Testis (tissue), 5 donors: ENCODE data around the gene SCGB3A1. TPM values are rescaled to one million over a fixed set of nuclear protein-coding genes. Genes with fewer than 3 reads are reported as not detected.

Source experiments
- DNase-seq: peaks from one replicate; pipeline ENCODE4 v3.0.0-alpha.2; 2019
- H3K27ac ChIP-seq, 2 donors: fragments of 200-600 bp; sonication (generic); one replicate each; pipeline ENCODE4 v1.5.1; 2019
- H3K27me3 ChIP-seq: fragments of 200-600 bp; sonication (generic); one replicate; pipeline ENCODE4 v1.5.1; 2019
- H3K36me3 ChIP-seq: fragments of 200-600 bp; sonication (generic); one replicate; pipeline ENCODE4 v1.5.1; 2017; ENCODE audit warnings: low read depth; ENCODE audit errors: missing control alignments
- H3K4me1 ChIP-seq: fragments of 200-600 bp; sonication (generic); one replicate; pipeline ENCODE4 v1.5.1; 2019
- H3K4me3 ChIP-seq, 2 donors: fragments of 200-600 bp; sonication (generic); one replicate each; pipeline ENCODE4 v1.5.1; 2017 to 2019
- H3K9me3 ChIP-seq: fragments of 200-600 bp; sonication (generic); one replicate; pipeline ENCODE4 v1.5.1; 2017
- POLR2A ChIP-seq: fragments of 450-650 bp; IDR thresholded peaks from one replicate; pipeline ENCODE4 v1.6.1; 2017; ENCODE audit warnings: antibody characterized with exemption, mild to moderate bottlenecking, moderate library complexity
- WGBS, 2 donors: methylation state at CpG; one replicate each; pipeline ENCODE4 v1.1.5; 2018; 5-methylcytosine and 5-hydroxymethylcytosine counted together
- intact Hi-C: fragments of 100-400 bp; cut with DNase I; formaldehyde crosslinking; loops from one replicate; pipeline ENCODE4 v1.15.1; 2023; ENCODE audit warnings: low total_unique reads
- long read RNA-seq, 2 donors: transcript quantifications; one replicate each; lab custom pipeline, GENCODE V29; 2026
- polyA plus RNA-seq: library from polyadenylated mRNA; stranded (reverse); fragments of 350-450 nt; fragmentation: Illumina TruSeq; extraction: RNeasy Lipid Tissue Mini Kit (QIAGEN cat#74804); gene quantifications from one replicate; pipeline ENCODE4 v1.2.3, GENCODE V29; 2014; ENCODE audit warnings: low read depth, low replicate concordance; ENCODE audit not compliant: insufficient read depth
- total RNA-seq, 2 donors: library from RNA; depleted of rRNA; stranded (reverse); fragments of >200 nt; gene quantifications; one replicate each; pipeline ENCODE4 v1.2.3, GENCODE V29; 2016
- TF ChIP-seq, protein P1 (sequence below), 3 experiments: fragments of 450-650 bp in 2 of 3; fragments of 200-600 bp in 1 of 3; sonication (generic) in 1 of 3; IDR thresholded peaks; one replicate each; pipeline ENCODE4 v1.5.1; 2016 to 2019; ENCODE audit warnings: antibody characterized with exemption in 3 of 3, mild to moderate bottlenecking in 2 of 3, moderate library complexity in 1 of 3

SCGB3A1 gene
- total RNA-seq (10 to 100 TPM in 1 of 2 donors, 1 to 10 TPM in 1; 9.8 to 15.7 TPM), polyA plus RNA-seq (0.82 TPM)
- long read RNA-seq, donor 1, partial matches to known transcripts, result 0 of 1 reads
- long read RNA-seq, donor 1, other reads (novel, unspliced or antisense), result 0 of 1 reads
- long read RNA-seq, donor 2, partial matches to known transcripts, result 0 of 1 reads
- long read RNA-seq, donor 2, other reads (novel, unspliced or antisense), result 0 of 1 reads

GRCh38 chr5:180591311-180591887 lies at the start of gene SCGB3A1:
Gene SCGB3A1 (minus strand): TSS chr5:180591499. CDS start chr5:180591462, 37 bp downstream.
- Histone ChIP-seq H3K4me1 (peaks cover 3% of the 10 kb centered on the region), H3K27ac (no peak within 1 kb of the TSS), H3K36me3 (no peaks in the 10 kb centered on the region), H3K27me3 (no peaks in the 10 kb centered on the region), H3K9me3 (no peaks in the 10 kb centered on the region), H3K4me3 (peak within 1 kb of the TSS; percentile 4 to 48)
- peak; percentile 18 for DNase-seq
- intact Hi-C loops, result no loop called here
- WGBS, 2 donors, result 0 to 1% methylated on average over 2 to 41 of the region's 60 CpGs
- no peak for TF ChIP-seq POLR2A

DNA sequence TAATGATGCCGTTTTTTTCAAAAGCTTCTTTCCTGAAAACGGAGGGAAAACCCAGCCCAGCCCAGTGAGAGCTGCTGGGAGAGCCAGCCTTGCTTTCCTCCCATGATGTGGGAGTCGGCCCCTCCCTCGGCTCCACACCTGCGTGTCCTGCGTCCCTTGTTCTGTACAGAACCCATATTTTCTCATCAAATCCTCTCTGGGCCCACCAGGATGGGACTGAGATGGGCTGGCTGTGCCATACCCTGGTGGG lies 49.2 kb upstream of the SCGB3A1 start:
- Histone ChIP-seq H3K27me3 (no peaks in the 10 kb centered on the region), H3K9me3 (no peaks in the 10 kb centered on the region), H3K27ac (no peak overlapping the region), H3K4me1 (no peaks in the 10 kb centered on the region), H3K36me3 (no peaks in the 10 kb centered on the region), H3K4me3 (no peak overlapping the region)
- no peak for DNase-seq
- intact Hi-C loops, result no loop called here
- 54 to 63% methylated on average over 4 to 6 of the region's 6 CpGs for WGBS, 2 donors
- TF ChIP-seq, protein P1, sequence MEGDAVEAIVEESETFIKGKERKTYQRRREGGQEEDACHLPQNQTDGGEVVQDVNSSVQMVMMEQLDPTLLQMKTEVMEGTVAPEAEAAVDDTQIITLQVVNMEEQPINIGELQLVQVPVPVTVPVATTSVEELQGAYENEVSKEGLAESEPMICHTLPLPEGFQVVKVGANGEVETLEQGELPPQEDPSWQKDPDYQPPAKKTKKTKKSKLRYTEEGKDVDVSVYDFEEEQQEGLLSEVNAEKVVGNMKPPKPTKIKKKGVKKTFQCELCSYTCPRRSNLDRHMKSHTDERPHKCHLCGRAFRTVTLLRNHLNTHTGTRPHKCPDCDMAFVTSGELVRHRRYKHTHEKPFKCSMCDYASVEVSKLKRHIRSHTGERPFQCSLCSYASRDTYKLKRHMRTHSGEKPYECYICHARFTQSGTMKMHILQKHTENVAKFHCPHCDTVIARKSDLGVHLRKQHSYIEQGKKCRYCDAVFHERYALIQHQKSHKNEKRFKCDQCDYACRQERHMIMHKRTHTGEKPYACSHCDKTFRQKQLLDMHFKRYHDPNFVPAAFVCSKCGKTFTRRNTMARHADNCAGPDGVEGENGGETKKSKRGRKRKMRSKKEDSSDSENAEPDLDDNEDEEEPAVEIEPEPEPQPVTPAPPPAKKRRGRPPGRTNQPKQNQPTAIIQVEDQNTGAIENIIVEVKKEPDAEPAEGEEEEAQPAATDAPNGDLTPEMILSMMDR (IDR thresholded peaks at IDR 0.05), result no peak
- no peak for TF ChIP-seq POLR2A

GRCh38 chr5:180639741-180640610 lies 48.7 kb upstream of the SCGB3A1 start:
- Histone ChIP-seq H3K9me3 (no peaks in the 10 kb centered on the region), H3K36me3 (no peaks in the 10 kb centered on the region), H3K4me1 (no peaks in the 10 kb centered on the region), H3K27ac (no peak overlapping the region), H3K27me3 (no peaks in the 10 kb centered on the region), H3K4me3 (no peak overlapping the region)
- DNase-seq, result no peak
- TF ChIP-seq, protein P1 (IDR thresholded peaks at IDR 0.05), result no peak
- no peak for TF ChIP-seq POLR2A
- 68 to 72% methylated on average over 9 to 27 of the region's 27 CpGs for WGBS, 2 donors
- intact Hi-C loops, result no loop called here

- intact Hi-C loops, result no loop called here
- no peaks in the 10 kb centered on the region for H3K4me1 ChIP-seq
- TF ChIP-seq POLR2A, result no peak
- TF ChIP-seq, protein P1 (IDR thresholded peaks at IDR 0.05), result no peak
- no peak overlapping the region for H3K4me3 ChIP-seq
- H3K9me3 ChIP-seq, result no peaks in the 10 kb centered on the region
- H3K27ac ChIP-seq, result no peak overlapping the region
- DNase-seq, result no peak
- H3K36me3 ChIP-seq, result no peaks in the 10 kb centered on the region
- WGBS, 2 donors, result 59 to 62% methylated on average over 3 of the region's 3 CpGs
- no peaks in the 10 kb centered on the region for H3K27me3 ChIP-seq
Measured at GRCh38 chr5:180639287-180639686, 48.0 kb upstream of the SCGB3A1 start.

- H3K27ac ChIP-seq, result no peak overlapping the region
- H3K9me3 ChIP-seq, result no peaks in the 10 kb centered on the region
- no peaks in the 10 kb centered on the region for H3K27me3 ChIP-seq
- TF ChIP-seq POLR2A, result no peak
- TF ChIP-seq, protein P1 (IDR thresholded peaks at IDR 0.05), result no peak
- intact Hi-C loops, result no loop called here
- no peaks in the 10 kb centered on the region for H3K4me1 ChIP-seq
- WGBS, 2 donors, result 77% methylated on average over 20 of the region's 20 CpGs
- H3K36me3 ChIP-seq, result no peaks in the 10 kb centered on the region
- H3K4me3 ChIP-seq, result no peak overlapping the region
- no peak for DNase-seq
Measured at GRCh38 chr5:180637962-180638680, 46.8 kb upstream of the SCGB3A1 start.
